AG09309 (cell line): Measurements from ENCODE around the gene RPL15.

ENCODE experiments used
- DNase-seq: peaks from one replicate; pipeline ENCODE4 v3.0.0-alpha.2; 2010; ENCODE audit warnings: low read depth
- H3K4me3 ChIP-seq: 2 replicates; pipeline ENCODE4 v1.5.1; 2011; ENCODE audit warnings: mild to moderate bottlenecking, low read depth, low read length, moderate library complexity; ENCODE audit not compliant: control insufficient read depth
- TF ChIP-seq, protein P1 (sequence below): IDR thresholded peaks from 2 replicates; pipeline ENCODE4 v1.5.1; 2011; ENCODE audit warnings: mild to moderate bottlenecking, low read depth, low read length, inconsistent platforms; ENCODE audit not compliant: insufficient read depth, control insufficient read depth; ENCODE audit errors: missing control alignments

The RPL15 gene

DNA sequence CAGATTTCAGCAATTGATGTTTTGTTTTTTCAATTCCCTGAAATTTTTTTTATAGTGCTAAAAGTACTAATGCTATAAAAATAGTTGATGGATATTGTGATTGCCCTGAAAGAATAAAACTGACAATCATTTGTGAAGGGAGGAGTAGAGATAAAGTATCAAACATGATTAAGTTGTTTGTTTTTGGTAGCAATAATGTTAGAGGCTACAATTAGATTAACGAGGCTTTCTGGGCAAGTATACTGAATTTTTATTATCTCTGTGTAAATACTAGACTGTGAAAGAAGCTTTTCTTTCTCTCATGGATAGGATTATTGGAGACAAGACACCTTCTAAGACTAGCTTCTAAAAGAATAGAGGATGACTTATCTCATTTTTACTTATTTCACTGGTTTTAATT lies 43.7 kb downstream of the RPL15 start:
- DNase-seq: no peak
- no peak overlapping the region for H3K4me3 ChIP-seq
- TF ChIP-seq, protein P1, sequence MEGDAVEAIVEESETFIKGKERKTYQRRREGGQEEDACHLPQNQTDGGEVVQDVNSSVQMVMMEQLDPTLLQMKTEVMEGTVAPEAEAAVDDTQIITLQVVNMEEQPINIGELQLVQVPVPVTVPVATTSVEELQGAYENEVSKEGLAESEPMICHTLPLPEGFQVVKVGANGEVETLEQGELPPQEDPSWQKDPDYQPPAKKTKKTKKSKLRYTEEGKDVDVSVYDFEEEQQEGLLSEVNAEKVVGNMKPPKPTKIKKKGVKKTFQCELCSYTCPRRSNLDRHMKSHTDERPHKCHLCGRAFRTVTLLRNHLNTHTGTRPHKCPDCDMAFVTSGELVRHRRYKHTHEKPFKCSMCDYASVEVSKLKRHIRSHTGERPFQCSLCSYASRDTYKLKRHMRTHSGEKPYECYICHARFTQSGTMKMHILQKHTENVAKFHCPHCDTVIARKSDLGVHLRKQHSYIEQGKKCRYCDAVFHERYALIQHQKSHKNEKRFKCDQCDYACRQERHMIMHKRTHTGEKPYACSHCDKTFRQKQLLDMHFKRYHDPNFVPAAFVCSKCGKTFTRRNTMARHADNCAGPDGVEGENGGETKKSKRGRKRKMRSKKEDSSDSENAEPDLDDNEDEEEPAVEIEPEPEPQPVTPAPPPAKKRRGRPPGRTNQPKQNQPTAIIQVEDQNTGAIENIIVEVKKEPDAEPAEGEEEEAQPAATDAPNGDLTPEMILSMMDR: no peak

DNA sequence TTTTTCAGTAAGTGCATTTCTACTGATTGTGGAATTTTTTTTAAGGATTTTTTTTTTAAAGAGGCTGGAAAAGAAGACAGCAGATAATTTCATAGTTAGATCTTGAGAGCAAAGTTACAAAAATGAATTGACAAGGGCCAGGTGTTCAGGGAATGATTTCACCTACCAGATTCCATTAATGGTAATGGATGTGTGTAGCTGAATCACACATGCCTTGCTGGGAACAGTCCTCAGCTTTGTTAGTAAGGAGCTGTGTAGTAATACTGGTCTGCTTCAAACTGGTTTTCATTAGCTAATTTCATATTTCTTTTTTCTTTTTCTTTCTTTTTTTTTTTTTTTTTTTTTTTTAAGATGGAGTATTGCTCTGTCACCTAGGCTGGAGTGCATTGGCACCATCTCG lies 44.1 kb downstream of the RPL15 start:
- H3K4me3 ChIP-seq: no peak overlapping the region
- TF ChIP-seq, protein P1: no peak
- DNase-seq: no peak

DNA sequence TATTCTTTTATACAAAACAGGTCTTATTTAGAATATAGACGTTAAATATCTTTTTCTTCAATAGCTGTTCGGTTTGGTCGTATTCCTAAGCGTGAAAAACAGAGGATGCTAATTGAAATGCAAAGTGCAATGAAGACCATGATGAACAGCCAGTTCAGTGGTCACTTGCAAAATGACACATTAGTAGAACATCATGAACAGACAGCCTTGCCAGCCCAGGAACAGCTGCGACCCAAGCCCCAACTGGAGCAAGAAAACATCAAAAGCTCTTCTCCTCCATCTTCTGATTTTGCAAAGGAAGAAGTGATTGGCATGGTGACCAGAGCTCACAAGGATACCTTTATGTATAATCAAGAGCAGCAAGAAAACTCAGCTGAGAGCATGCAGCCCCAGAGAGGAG lies 45.0 kb downstream of the RPL15 start:
- no peak for DNase-seq
- TF ChIP-seq, protein P1: no peak
- no peak overlapping the region for H3K4me3 ChIP-seq

DNA sequence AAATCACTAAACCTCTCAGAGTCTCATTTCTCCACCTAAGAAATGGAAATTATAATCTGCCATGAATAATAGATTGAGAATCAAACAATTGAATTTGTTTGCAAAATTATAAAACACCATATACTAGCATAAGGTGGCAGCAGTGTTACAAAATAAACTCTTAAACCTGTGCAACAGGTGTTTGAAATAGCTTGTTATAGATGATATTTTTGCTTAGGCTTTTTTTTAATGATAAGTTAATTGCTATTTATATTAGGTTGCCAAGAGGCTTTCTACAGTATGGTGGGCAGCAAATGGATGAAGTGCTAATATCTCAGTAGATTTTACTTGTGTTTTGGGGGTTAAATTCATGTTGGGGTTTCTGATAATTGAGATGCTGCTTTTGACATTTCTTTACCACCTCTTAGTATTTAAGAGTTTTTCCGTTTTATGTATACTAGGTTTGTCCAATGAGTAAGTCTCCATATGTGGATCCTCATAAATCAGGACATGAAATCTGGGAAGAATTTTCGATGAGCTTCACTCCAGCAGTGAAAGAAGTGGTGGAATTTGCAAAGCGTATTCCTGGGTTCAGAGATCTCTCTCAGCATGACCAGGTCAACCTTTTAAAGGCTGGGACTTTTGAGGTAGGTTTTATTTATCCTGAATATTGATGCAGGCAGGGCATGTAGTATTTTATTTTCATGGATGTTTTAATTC lies 47.8 kb downstream of the RPL15 start:
- DNase-seq: no peak
- no peak overlapping the region for H3K4me3 ChIP-seq
- TF ChIP-seq, protein P1: no peak

DNA sequence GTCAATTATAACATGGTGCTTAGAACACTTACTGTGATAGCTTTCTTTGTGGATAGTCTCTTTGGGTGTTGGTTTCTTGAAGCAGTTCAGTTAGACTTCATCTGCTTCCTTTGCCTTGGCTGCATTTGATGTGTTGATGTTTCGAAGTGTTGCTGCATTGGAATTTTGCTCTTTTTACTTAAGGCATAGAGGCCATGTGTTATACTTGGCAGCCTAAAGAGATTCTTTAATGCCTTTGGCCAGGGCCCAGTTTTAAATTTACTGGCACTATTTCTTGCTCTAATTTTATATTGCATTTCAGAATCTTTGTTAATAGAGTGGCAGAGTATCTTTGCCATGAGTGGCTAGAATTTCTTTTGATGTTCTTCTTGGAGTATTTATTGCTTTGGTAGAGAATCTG lies 49.4 kb downstream of the RPL15 start:
- TF ChIP-seq, protein P1: no peak
- H3K4me3 ChIP-seq: no peak overlapping the region
- DNase-seq: no peak

DNA sequence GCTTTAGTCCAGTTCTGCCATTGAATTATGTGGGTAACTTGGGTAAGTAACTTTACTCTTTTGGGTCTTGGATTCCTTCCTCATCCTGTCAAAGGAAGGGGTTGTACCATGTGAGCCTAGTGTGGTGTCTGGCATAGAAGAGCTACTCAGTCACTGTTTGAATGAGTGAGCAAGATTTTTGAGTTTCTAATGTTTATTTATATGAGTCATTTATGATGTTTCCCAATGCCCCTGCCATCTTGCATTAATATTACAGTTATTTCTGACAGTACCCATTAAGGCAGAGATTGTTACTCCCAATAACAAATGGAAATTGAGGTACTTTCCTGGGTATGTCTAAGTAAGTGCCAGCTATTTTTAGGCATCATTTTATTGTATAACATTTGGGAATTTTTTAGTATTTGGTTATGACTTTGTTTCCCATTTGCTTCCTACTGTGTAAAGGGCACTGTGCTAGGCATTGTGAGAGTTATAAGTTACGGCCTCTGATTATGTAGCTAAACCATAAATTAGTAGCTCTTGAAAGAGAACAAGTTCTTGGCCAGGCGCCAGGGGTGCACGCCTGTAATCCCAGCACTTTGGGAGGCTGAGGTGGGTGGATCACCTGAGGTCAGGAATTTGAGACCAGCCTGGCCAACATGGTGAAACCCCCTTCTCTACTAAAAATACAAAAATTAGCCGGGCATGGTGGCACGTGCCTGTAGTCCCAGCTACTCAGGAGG lies 51.7 kb downstream of the RPL15 start:
- no peak overlapping the region for H3K4me3 ChIP-seq
- peak; percentile 31 for DNase-seq
- TF ChIP-seq, protein P1: no peak
